Activated CD8-positive, alpha-beta T cell treated with anti-CD3 and anti-CD28 coated beads for 36 hours (primary cell): ENCODE measurements around the gene BEX3. TPM values are rescaled to one million over a fixed set of nuclear protein-coding genes. Genes with fewer than 3 reads are reported as not detected.

ENCODE experiments used
- ATAC-seq: fragments of 200-7000 bp; cut with Tn5 transposase; one replicate; pipeline ENCODE4 v1.10.0; 2021; ENCODE audit warnings: mild to moderate bottlenecking, moderate library complexity
- CTCF ChIA-PET: fragments of 350-600 bp; sonication (Branson Sonifier 250); formaldehyde crosslinking; loops from one replicate; lab custom pipeline; 2021; ENCODE audit warnings: antibody characterized with exemption; lab: Charles Lee
- POLR2A ChIA-PET: fragments of 350-600 bp; sonication (Branson Sonifier 250); formaldehyde crosslinking; loops from one replicate; lab custom pipeline; 2021; ENCODE audit warnings: antibody characterized with exemption; lab: Charles Lee
- DNase-seq: peaks from one replicate; pipeline ENCODE4 v3.0.0-alpha.2; 2020
- H3K27ac Mint-ChIP-seq: one replicate; pipeline ENCODE4 v1.8.0; 2021; ENCODE audit warnings: mild to moderate bottlenecking, mixed read lengths
- H3K27me3 Mint-ChIP-seq: one replicate; pipeline ENCODE4 v1.8.0; 2021; ENCODE audit warnings: mixed read lengths
- H3K36me3 Mint-ChIP-seq: one replicate; pipeline ENCODE4 v1.8.0; 2021; ENCODE audit warnings: low read depth, mixed read lengths
- H3K4me1 Mint-ChIP-seq: one replicate; pipeline ENCODE4 v1.8.0; 2021; ENCODE audit warnings: low read depth, mixed read lengths
- H3K4me3 Mint-ChIP-seq: one replicate; pipeline ENCODE4 v1.8.0; 2021; ENCODE audit warnings: mild to moderate bottlenecking, moderate library complexity, mixed read lengths
- H3K9me3 Mint-ChIP-seq: one replicate; pipeline ENCODE4 v1.8.0; 2021; ENCODE audit warnings: mixed read lengths
- intact Hi-C: fragments of 100-400 bp; cut with micrococcal nuclease; formaldehyde crosslinking; loops from one replicate; pipeline ENCODE4 v1.10.0; 2022
- total RNA-seq, 2 experiments: library from RNA; stranded (reverse); gene quantifications; one replicate each; pipeline ENCODE4 v1.2.3, GENCODE V29; 2021
- TF ChIP-seq, protein P1 (sequence below): fragments of 200-600 bp; IDR thresholded peaks from one replicate; pipeline ENCODE4 v1.8.0; 2022; ENCODE audit warnings: antibody characterized with exemption, mild to moderate bottlenecking

BEX3 gene
- total RNA-seq, 2 experiments from 2014 or later: 30.8 to 35.1 TPM

DNA sequence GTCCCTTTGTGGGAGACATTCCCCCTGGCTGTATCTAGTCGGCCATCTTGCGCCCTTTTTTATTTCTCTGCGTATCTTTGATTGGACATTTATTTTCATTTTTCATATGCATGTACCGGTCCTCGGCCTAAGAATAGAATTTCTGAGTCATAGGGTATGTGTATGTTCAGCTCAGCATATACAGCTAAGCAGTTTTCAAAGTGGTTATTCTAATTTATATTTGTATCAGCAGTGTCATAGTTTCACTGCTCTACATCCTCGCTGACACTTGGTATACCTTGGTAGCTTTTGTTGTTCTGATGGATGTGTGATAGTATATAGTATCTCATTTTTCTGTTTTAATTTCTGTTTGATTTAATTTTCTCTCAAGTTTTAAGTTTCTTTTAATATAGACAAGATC, 38.7 kb downstream of the BEX3 start:
- no peaks in the 10 kb centered on the region for H3K27me3 Mint-ChIP-seq
- intact Hi-C loops: no loop called here
- H3K4me3 Mint-ChIP-seq: no peak overlapping the region
- peak; percentile 42 for ATAC-seq
- H3K9me3 Mint-ChIP-seq: no peaks in the 10 kb centered on the region
- H3K27ac Mint-ChIP-seq: no peak overlapping the region
- peaks cover 6% of the 10 kb centered on the region for H3K4me1 Mint-ChIP-seq
- no peak for DNase-seq
- ChIA-PET POLR2A (no interaction called here), CTCF (no interaction called here)
- H3K36me3 Mint-ChIP-seq: no peaks in the 10 kb centered on the region
- TF ChIP-seq, protein P1, sequence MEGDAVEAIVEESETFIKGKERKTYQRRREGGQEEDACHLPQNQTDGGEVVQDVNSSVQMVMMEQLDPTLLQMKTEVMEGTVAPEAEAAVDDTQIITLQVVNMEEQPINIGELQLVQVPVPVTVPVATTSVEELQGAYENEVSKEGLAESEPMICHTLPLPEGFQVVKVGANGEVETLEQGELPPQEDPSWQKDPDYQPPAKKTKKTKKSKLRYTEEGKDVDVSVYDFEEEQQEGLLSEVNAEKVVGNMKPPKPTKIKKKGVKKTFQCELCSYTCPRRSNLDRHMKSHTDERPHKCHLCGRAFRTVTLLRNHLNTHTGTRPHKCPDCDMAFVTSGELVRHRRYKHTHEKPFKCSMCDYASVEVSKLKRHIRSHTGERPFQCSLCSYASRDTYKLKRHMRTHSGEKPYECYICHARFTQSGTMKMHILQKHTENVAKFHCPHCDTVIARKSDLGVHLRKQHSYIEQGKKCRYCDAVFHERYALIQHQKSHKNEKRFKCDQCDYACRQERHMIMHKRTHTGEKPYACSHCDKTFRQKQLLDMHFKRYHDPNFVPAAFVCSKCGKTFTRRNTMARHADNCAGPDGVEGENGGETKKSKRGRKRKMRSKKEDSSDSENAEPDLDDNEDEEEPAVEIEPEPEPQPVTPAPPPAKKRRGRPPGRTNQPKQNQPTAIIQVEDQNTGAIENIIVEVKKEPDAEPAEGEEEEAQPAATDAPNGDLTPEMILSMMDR: no peak

DNA sequence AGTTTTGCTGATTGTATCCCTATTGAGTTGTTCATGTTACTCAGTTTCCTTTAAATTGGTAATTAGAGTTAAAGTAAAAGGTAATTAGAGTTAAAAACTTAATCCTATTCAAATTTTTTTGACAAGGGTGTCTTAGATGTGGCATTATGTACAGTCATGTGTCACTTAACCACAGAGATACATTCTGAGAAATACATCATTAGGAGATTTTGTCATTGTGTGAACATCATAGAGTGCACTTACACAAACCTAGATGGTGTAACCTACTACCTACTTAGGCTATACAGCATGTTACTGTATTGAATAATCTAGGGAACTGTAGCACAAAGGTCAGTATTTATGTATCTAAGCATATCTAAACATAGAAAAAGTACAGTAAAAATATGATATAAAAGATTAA, 39.2 kb downstream of the BEX3 start:
- Mint-ChIP-seq H3K27ac (no peak overlapping the region), H3K4me1 (peaks cover 6% of the 10 kb centered on the region), H3K27me3 (no peaks in the 10 kb centered on the region), H3K4me3 (no peak overlapping the region), H3K36me3 (no peaks in the 10 kb centered on the region), H3K9me3 (no peaks in the 10 kb centered on the region)
- DNase-seq (no peak), ATAC-seq (peak; percentile 61)
- intact Hi-C loops: no loop called here
- POLR2A ChIA-PET: no interaction called here
- CTCF ChIA-PET: no interaction called here
- TF ChIP-seq, protein P1: no peak

DNA sequence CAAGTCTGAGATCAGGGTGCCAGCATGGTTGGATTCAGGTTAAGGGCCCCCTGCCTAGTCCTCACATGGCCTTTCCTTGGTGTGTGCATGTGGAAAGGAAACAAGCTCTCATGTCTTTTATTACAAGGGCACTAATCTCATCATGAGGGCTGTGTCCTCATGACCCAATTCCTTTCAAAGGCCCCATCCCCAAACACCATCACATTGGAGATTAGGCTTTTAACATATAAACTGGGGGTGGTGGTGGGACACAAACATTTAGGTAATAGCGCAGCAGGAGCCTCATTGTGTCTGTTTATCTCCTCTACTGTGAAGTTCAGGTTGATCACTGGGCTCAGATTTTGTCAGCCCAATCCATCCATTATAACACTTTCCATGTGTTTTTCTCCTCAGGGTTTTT, 41.0 kb downstream of the BEX3 start:
- no peaks in the 10 kb centered on the region for H3K9me3 Mint-ChIP-seq
- ATAC-seq (no peak), DNase-seq (no peak)
- intact Hi-C loops: no loop called here
- ChIA-PET POLR2A (no interaction called here), CTCF (no interaction called here)
- TF ChIP-seq, protein P1: no peak
- peaks cover 6% of the 10 kb centered on the region for H3K4me1 Mint-ChIP-seq
- no peak overlapping the region for H3K4me3 Mint-ChIP-seq
- H3K27me3 Mint-ChIP-seq: peaks cover 2% of the 10 kb centered on the region
- H3K36me3 Mint-ChIP-seq: no peaks in the 10 kb centered on the region
- no peak overlapping the region for H3K27ac Mint-ChIP-seq

DNA sequence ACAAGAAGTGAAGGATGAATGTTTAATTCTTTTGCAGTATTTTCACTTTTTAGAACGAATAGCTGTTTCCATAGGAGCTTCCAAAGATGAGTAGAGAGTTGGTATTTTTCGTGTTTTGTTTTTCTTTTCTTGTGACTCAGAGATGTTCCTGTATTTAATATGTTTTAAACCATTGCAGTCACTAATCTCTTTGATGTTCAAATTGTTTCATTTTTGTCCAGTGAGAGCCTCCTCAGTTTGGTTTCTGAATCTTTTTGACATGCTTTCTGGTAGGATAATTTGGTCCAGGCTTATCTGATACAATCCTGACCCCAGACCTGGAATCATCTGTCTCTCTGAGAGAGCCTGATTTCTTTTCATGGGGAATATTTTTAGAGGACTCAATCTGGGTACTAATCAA, 41.6 kb downstream of the BEX3 start:
- ATAC-seq (no peak), DNase-seq (no peak)
- no peaks in the 10 kb centered on the region for H3K36me3 Mint-ChIP-seq
- no peaks in the 10 kb centered on the region for H3K9me3 Mint-ChIP-seq
- ChIA-PET POLR2A (no interaction called here), CTCF (no interaction called here)
- intact Hi-C loops: no loop called here
- peaks cover 6% of the 10 kb centered on the region for H3K4me1 Mint-ChIP-seq
- TF ChIP-seq, protein P1: no peak
- no peak overlapping the region for H3K4me3 Mint-ChIP-seq
- no peak overlapping the region for H3K27ac Mint-ChIP-seq
- H3K27me3 Mint-ChIP-seq: peaks cover 2% of the 10 kb centered on the region

DNA sequence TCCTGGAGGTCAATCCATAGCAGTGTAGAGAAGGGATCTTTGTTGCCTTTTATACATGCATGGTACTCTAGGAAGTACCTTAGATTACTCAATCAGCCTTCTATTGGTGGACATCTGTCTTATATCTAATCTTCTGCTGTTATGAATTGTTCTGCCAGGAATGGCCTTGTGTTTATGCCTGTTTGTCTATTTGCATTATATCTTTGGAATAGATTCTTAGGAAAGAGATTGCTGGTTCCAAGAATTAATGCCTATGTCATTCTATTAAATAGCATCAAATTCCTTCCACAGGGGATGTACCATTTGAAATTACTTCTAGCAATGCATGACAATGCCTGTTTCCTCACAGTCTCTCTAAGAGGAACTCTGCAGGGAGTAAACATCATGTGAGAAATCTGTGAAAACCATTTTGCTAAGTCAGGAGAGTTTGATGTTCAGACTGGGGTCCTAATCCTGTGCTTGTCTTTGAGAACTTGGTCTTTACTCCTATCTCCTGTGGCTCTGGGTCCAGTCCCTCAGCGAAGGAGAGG, 42.5 kb downstream of the BEX3 start:
- Mint-ChIP-seq H3K4me1 (peaks cover 6% of the 10 kb centered on the region), H3K36me3 (no peaks in the 10 kb centered on the region), H3K27me3 (peaks cover 2% of the 10 kb centered on the region), H3K27ac (no peak overlapping the region), H3K4me3 (no peak overlapping the region), H3K9me3 (no peaks in the 10 kb centered on the region)
- DNase-seq (no peak), ATAC-seq (no peak)
- intact Hi-C loops: no loop called here
- POLR2A ChIA-PET: no interaction called here
- CTCF ChIA-PET: no interaction called here
- TF ChIP-seq, protein P1: no peak
